B cell (primary cell): ENCODE results near the gene ITGB2. TPM values are rescaled to one million over a fixed set of nuclear protein-coding genes. Genes with fewer than 3 reads are reported as not detected.
"Not testable (repeated sequence)": the region's sequence is repeated elsewhere in the genome, so short reads cannot be mapped to it uniquely, and the experiment has no call there.

ENCODE experiments used
- ATAC-seq: fragments of 200-7000 bp; cut with Tn5 transposase; one replicate; pipeline ENCODE4 v1.10.0; 2021; ENCODE audit warnings: low read depth, mild to moderate bottlenecking, moderate number of reproducible peaks, moderate library complexity
- CTCF ChIA-PET: fragments of 350-600 bp; sonication (Branson Sonifier 250); formaldehyde crosslinking; loops from one replicate; lab custom pipeline; 2021; ENCODE audit warnings: antibody characterized with exemption, inconsistent platforms; lab: Charles Lee
- POLR2A ChIA-PET: fragments of 350-600 bp; sonication (Branson Sonifier 250); formaldehyde crosslinking; loops from one replicate; lab custom pipeline; 2021; ENCODE audit warnings: antibody characterized with exemption; lab: Charles Lee
- DNase-seq: peaks from one replicate; pipeline ENCODE4 v3.0.0; 2013
- H2AFZ ChIP-seq: 2 replicates; pipeline ENCODE4 v1.6.1; 2012; ENCODE audit warnings: mild to moderate bottlenecking, low read depth, low read length; ENCODE audit not compliant: insufficient read depth, poor library complexity, severe bottlenecking
- H3K27ac ChIP-seq, 2 donors: 1 replicate in 1 of 2; 2 replicates in 1 of 2; pipeline ENCODE4 v1.5.1; 2012 to 2013; ENCODE audit warnings: low read length in 2 of 2, mild to moderate bottlenecking in 2 of 2, moderate library complexity in 1 of 2
- H3K27me3 ChIP-seq, 4 experiments: fragments of 200-600 bp in 1 of 4; sonication (generic) in 1 of 4; replicated peaks in 1 of 4; 1 replicate in 2 of 4; 2 replicates in 2 of 4; pipeline versions ENCODE4 v1.6.1 to v1.7.0; 2013 to 2016; ENCODE audit warnings: low read length in 3 of 4, mild to moderate bottlenecking in 2 of 4, mixed read lengths in 1 of 4, moderate library complexity in 1 of 4; ENCODE audit not compliant: insufficient read depth in 4 of 4, control insufficient read depth in 3 of 4; ENCODE audit errors: control extremely low read depth in 1 of 4
- H3K36me3 ChIP-seq, 2 experiments: replicated peaks in 1 of 2; 1 replicate in 1 of 2; 2 replicates in 1 of 2; pipeline versions ENCODE4 v1.6.1 to v1.7.1; 2013; ENCODE audit warnings: low read length in 1 of 2; ENCODE audit not compliant: insufficient read depth in 2 of 2, control insufficient read depth in 1 of 2; ENCODE audit errors: control extremely low read depth in 1 of 2, extremely low read depth in 1 of 2
- H3K4me1 ChIP-seq, 2 donors: fragments of 200-600 bp in 1 of 2; sonication (generic) in 1 of 2; 1 replicate in 1 of 2; 2 replicates in 1 of 2; pipeline versions ENCODE4 v1.5.1 to v1.6.1; 2013 to 2017; ENCODE audit warnings: low read length in 2 of 2; ENCODE audit not compliant: control insufficient read depth in 2 of 2, insufficient read depth in 2 of 2
- H3K4me2 ChIP-seq: replicated peaks from 2 replicates; pipeline ENCODE3; 2012; ENCODE audit warnings: mild to moderate bottlenecking, low read depth, low read length; ENCODE audit not compliant: poor library complexity, severe bottlenecking
- H3K4me3 ChIP-seq, 5 experiments: fragments of 200-600 bp in 1 of 5; sonication (generic) in 1 of 5; 1 replicate in 3 of 5; 2 replicates in 2 of 5; pipeline versions ENCODE4 v1.5.1 to v1.7.0; 2011 to 2016; ENCODE audit warnings: low read length in 4 of 5, mild to moderate bottlenecking in 4 of 5, low read depth in 2 of 5, control low read depth in 1 of 5, moderate library complexity in 1 of 5; ENCODE audit not compliant: insufficient read depth in 1 of 5; ENCODE audit errors: control extremely low read depth in 1 of 5, extremely low read depth in 1 of 5
- H3K79me2 ChIP-seq: fragments of 200-600 bp; sonication (generic); one replicate; pipeline ENCODE4 v1.6.0; 2016; ENCODE audit warnings: low read length; ENCODE audit not compliant: control insufficient read depth, insufficient read depth
- H3K9ac ChIP-seq: fragments of 200-600 bp; sonication (generic); 2 replicates; pipeline ENCODE4 v1.6.1; 2017; ENCODE audit warnings: mild to moderate bottlenecking, low read length, moderate library complexity
- H3K9me3 ChIP-seq, 3 donors: one replicate each; pipeline versions ENCODE4 v1.6.1 to v1.7.1; 2013; ENCODE audit warnings: low read length in 2 of 3; ENCODE audit not compliant: control insufficient read depth in 2 of 3, insufficient read depth in 1 of 3; ENCODE audit errors: control extremely low read depth in 1 of 3
- H4K20me1 ChIP-seq: 2 replicates; pipeline ENCODE4 v1.6.0; 2012; ENCODE audit warnings: mild to moderate bottlenecking, low read length; ENCODE audit not compliant: insufficient read depth, control insufficient read depth, poor library complexity, severe bottlenecking
- H3K27ac Mint-ChIP-seq: one replicate; pipeline ENCODE4 v1.8.0; 2021; ENCODE audit warnings: mixed read lengths
- H3K27me3 Mint-ChIP-seq: one replicate; pipeline ENCODE4 v1.8.0; 2021; ENCODE audit warnings: mixed read lengths
- H3K4me1 Mint-ChIP-seq: one replicate; pipeline ENCODE4 v1.8.0; 2021; ENCODE audit warnings: mixed read lengths
- H3K4me3 Mint-ChIP-seq: one replicate; pipeline ENCODE4 v1.8.0; 2021; ENCODE audit warnings: mixed read lengths
- H3K9me3 Mint-ChIP-seq: one replicate; pipeline ENCODE4 v1.8.0; 2022; ENCODE audit warnings: mixed read lengths; ENCODE audit not compliant: insufficient read depth
- EZH2 ChIP-seq: IDR thresholded peaks from 2 replicates; pipeline ENCODE4 v1.6.1; 2012; ENCODE audit warnings: borderline replicate concordance, low read depth, mild to moderate bottlenecking, moderate library complexity, low read length; ENCODE audit not compliant: insufficient read depth, poor library complexity, severe bottlenecking
- WGBS: methylation state at CpG from one replicate; pipeline ENCODE4 v1.1.5; 2013; ENCODE audit warnings: missing lambda C conversion rate; ENCODE audit not compliant: insufficient coverage; 5-methylcytosine and 5-hydroxymethylcytosine counted together
- intact Hi-C: fragments of 100-400 bp; cut with micrococcal nuclease; formaldehyde crosslinking; loops from one replicate; pipeline ENCODE4 v1.10.0; 2022
- polyA plus RNA-seq: library from polyadenylated mRNA; depleted of rRNA; stranded (reverse); fragments of >200 nt; gene quantifications from 2 replicates; pipeline ENCODE4 v1.2.3, GENCODE V29; 2012
- total RNA-seq, 2 donors: library from RNA; stranded (reverse); fragments of 120-200 nt in 1 of 2; gene quantifications; 1 replicate in 1 of 2; 2 replicates in 1 of 2; pipeline versions ENCODE4 v1.2.3 to v1.2.4, GENCODE V29; 2013 to 2022
- TF ChIP-seq, protein P1 (sequence below): fragments of 200-600 bp; IDR thresholded peaks from one replicate; pipeline ENCODE4 v1.8.0; 2022; ENCODE audit warnings: antibody characterized with exemption, mild to moderate bottlenecking

The ITGB2 gene
- total and polyA plus RNA-seq, 2 donors (not counting 1 experiment from before 2014, with no cell fraction given), result 102 to 368 TPM

DNA sequence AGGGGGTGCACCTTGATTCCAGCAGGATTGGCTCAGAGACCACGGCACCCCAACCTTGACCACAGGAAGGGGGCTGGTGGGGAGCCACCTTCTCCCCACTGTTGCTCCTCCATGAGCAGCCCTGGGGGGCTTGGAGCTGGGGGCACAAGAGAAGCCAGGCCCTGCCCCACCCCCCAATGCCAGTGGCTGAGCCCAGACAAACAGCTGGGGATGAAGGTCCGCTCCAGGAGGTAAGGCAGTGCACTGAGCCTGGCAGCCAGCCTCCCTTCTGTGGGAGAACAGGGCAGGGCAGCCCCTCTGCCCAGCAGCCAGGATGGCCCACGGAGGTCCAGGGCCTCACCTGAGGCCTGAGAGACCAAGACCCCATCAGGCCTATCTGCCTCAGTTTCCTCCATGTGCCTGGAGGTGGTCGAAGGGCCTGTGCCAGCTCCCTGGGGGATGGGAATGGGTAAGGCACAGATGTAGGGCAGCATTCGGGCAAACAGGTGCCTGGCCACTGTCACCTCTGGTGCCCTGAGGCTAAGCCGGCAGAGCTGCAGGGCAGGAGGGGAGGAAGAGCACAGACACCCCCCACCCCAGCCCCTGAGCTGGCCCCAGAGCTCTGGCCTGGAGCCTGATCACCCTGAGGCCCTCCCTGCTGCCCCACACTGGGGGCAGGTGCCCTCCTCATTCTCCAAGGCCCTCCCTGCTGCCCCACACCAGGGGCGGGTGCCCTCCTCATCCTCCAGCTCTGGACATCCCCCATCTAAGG is 7.1 kb downstream of the ITGB2 start:
- Histone ChIP-seq H3K4me3 (peak overlapping the region in 3 of 5 experiments; percentile 27 to 42 (median 36)), H3K36me3 (peaks cover 0 to 43% of the 10 kb centered on the region in 2 experiments), H3K27ac (peak overlapping the region; percentile 63 to 78), H4K20me1 (peaks cover 28% of the 10 kb centered on the region), H3K27me3 (no peaks in the 10 kb centered on the region), H3K4me2 (peak overlapping the region; percentile 71), H3K9me3 (no peaks in the 10 kb centered on the region), H3K9ac (peak overlapping the region; percentile 49), H3K79me2 (peaks cover 98% of the 10 kb centered on the region), H3K4me1 (peaks cover 81 to 91% of the 10 kb centered on the region in 2 donors), H2AFZ (peak overlapping the region; percentile 9)
- WGBS, result 60% methylated on average over 7 of the region's 7 CpGs
- ATAC-seq (peak; percentile 5), DNase-seq (no peak)
- Mint-ChIP-seq H3K4me3 (peak overlapping the region; percentile 67), H3K4me1 (peaks cover 80% of the 10 kb centered on the region), H3K9me3 (no peaks in the 10 kb centered on the region), H3K27me3 (no peaks in the 10 kb centered on the region), H3K27ac (peak overlapping the region; percentile 97)
- ChIA-PET CTCF (interaction anchor here (0.9 to 10.1 kb wide), 8 partner anchors 13 to 124 kb away, joined by 3 to 108 read pairs (median 6); partner anchors contain the start of gene UBE2G2), POLR2A (interaction anchor here (0.9 to 3.5 kb wide), 4 partner anchors 14 to 40 kb away, joined by 3 to 17 read pairs (median 11); partner anchors contain the start of gene PTTG1IP)
- no peak for TF ChIP-seq EZH2
- TF ChIP-seq, protein P1, sequence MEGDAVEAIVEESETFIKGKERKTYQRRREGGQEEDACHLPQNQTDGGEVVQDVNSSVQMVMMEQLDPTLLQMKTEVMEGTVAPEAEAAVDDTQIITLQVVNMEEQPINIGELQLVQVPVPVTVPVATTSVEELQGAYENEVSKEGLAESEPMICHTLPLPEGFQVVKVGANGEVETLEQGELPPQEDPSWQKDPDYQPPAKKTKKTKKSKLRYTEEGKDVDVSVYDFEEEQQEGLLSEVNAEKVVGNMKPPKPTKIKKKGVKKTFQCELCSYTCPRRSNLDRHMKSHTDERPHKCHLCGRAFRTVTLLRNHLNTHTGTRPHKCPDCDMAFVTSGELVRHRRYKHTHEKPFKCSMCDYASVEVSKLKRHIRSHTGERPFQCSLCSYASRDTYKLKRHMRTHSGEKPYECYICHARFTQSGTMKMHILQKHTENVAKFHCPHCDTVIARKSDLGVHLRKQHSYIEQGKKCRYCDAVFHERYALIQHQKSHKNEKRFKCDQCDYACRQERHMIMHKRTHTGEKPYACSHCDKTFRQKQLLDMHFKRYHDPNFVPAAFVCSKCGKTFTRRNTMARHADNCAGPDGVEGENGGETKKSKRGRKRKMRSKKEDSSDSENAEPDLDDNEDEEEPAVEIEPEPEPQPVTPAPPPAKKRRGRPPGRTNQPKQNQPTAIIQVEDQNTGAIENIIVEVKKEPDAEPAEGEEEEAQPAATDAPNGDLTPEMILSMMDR, result no peak
- intact Hi-C loops, result no loop called here

DNA sequence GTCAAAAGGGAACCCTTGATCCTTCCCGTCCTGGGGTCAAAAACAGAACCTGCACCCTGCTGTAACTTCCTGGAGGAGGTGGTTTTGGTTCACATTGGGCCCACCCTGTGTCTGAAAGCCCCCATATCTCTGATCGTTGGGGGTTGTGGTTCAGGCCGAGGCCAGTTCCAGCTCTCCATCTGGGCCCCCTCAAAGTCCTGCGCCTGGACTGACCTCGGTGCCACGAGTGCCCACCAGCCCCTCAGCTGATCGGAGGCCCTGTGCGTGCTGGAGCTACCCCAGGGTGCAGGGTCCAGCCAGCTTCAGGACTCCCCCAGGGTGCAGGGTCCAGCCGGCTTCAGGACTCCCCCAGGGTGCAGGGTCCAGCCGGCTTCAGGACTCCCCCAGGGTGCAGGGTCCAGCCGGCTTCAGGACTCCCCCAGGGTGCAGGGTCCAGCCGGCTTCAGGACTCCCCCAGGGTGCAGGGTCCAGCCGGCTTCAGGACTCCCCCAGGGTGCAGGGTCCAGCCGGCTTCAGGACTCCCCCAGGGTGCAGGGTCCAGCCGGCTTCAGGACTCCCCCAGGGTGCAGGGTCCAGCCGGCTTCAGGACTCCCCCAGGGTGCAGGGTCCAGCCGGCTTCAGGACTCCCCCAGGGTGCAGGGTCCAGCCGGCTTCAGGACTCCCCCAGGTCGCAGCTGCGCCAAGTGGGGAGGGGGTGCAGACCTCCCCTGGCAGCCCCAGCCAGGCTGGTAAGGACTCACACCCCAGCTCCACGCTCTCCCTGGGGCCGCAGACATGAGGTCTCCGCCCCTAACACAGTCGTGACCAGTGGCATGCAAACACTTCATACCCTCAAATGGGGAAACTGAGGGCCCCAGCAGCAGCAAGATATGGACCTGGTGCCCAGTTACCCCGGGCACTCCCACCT is 7.9 kb downstream of the ITGB2 start:
- WGBS, result 70% methylated on average over 13 of the region's 25 CpGs
- Histone ChIP-seq H3K27ac (peak overlapping the region; percentile 79 to 83), H3K79me2 (peaks cover 97% of the 10 kb centered on the region), H3K36me3 (peaks cover 0 to 36% of the 10 kb centered on the region in 2 experiments), H3K4me1 (peaks cover 80 to 91% of the 10 kb centered on the region in 2 donors), H3K9ac (peak overlapping the region; percentile 49), H3K4me3 (peak overlapping the region in 3 of 5 experiments; percentile 32 to 48 (median 32)), H2AFZ (peak overlapping the region; percentile 57), H3K4me2 (peak overlapping the region; percentile 80), H4K20me1 (peaks cover 23% of the 10 kb centered on the region)
- ChIA-PET POLR2A (interaction anchor here (2.2 to 3.5 kb wide), 3 partner anchors 15 to 19 kb away, joined by 9 to 17 read pairs (median 13); no protein-coding TSS in a partner anchor), CTCF (interaction anchor here (2.0 to 10.1 kb wide), 5 partner anchors 14 to 112 kb away, joined by 9 to 108 read pairs (median 10); partner anchors contain the start of gene UBE2G2)
- peaks cover 81% of the 10 kb centered on the region for H3K4me1 Mint-ChIP-seq
- ATAC-seq, H3K9me3 ChIP-seq, H3K27me3 Mint-ChIP-seq, DNase-seq, H3K27me3 ChIP-seq, intact Hi-C loops, H3K9me3 Mint-ChIP-seq: not testable (repeated sequence)
- peak overlapping the region; percentile 54 for H3K4me3 Mint-ChIP-seq
- H3K27ac Mint-ChIP-seq, result peak overlapping the region; percentile 85
